Kidney capillary endothelial cell (primary cell): Measurements from ENCODE around the gene ADSS2.
"Not testable (repeated sequence)": the region's sequence is repeated elsewhere in the genome, so short reads cannot be mapped to it uniquely, and the experiment has no call there.

Source experiments
- DNase-seq: peaks from one replicate; pipeline ENCODE4 v3.0.0-alpha.2; 2018; ENCODE audit warnings: low spot score

Gene ADSS2

GRCh38 chr1:244395965-244396364 lies 55.7 kb downstream of the ADSS2 start:
- no peak for DNase-seq

GRCh38 chr1:244394826-244395765 lies 56.6 kb downstream of the ADSS2 start:
- DNase-seq = no peak

- DNase-seq = no peak
Measured at GRCh38 chr1:244394346-244394745, 57.4 kb downstream of the ADSS2 start.

GRCh38 chr1:244393604-244394176 lies 58.0 kb downstream of the ADSS2 start:
- no peak for DNase-seq

- no peak for DNase-seq
Measured at GRCh38 chr1:244391761-244392160, 59.9 kb downstream of the ADSS2 start.

GRCh38 chr1:244388961-244389360 lies 62.7 kb downstream of the ADSS2 start:
- no peak for DNase-seq

- DNase-seq = no peak
Measured at GRCh38 chr1:244387415-244387814, 64.3 kb downstream of the ADSS2 start.

GRCh38 chr1:244386595-244386994 lies 65.1 kb downstream of the ADSS2 start:
- DNase-seq = no peak

GRCh38 chr1:244384066-244384465 lies 67.6 kb downstream of the ADSS2 start:
- DNase-seq = no peak

GRCh38 chr1:244383278-244383884 lies 68.3 kb downstream of the ADSS2 start:
- DNase-seq = no peak

- peak; percentile 62 for DNase-seq
Measured at GRCh38 chr1:244381878-244382565, 69.7 kb downstream of the ADSS2 start.

GRCh38 chr1:244376126-244376525 lies 75.6 kb downstream of the ADSS2 start:
- DNase-seq = no peak

- DNase-seq = no peak
Measured at GRCh38 chr1:244375051-244375450, 76.7 kb downstream of the ADSS2 start.

GRCh38 chr1:244374484-244374883 lies 77.2 kb downstream of the ADSS2 start:
- DNase-seq = not testable (repeated sequence)

- no peak for DNase-seq
Measured at GRCh38 chr1:244371242-244372141, 80.2 kb downstream of the ADSS2 start.

GRCh38 chr1:244370060-244370637 lies 81.6 kb downstream of the ADSS2 start:
- DNase-seq = no peak

- DNase-seq = no peak
Measured at GRCh38 chr1:244369256-244370057, 82.3 kb downstream of the ADSS2 start.

- no peak for DNase-seq
Measured at GRCh38 chr1:244368279-244368678, 83.4 kb downstream of the ADSS2 start.

GRCh38 chr1:244367399-244368114 lies 84.2 kb downstream of the ADSS2 start:
- DNase-seq = no peak
